ENCODE data around the gene ABCD3. TPM values are rescaled to one million over a fixed set of nuclear protein-coding genes. Genes with fewer than 3 reads are reported as not detected.
"Not testable (repeated sequence)": the region's sequence is repeated elsewhere in the genome, so short reads cannot be mapped to it uniquely, and the experiment has no call there.

Gene ABCD3
- total RNA-seq, 1 donor from 2014 or later: 22.3 TPM

DNA sequence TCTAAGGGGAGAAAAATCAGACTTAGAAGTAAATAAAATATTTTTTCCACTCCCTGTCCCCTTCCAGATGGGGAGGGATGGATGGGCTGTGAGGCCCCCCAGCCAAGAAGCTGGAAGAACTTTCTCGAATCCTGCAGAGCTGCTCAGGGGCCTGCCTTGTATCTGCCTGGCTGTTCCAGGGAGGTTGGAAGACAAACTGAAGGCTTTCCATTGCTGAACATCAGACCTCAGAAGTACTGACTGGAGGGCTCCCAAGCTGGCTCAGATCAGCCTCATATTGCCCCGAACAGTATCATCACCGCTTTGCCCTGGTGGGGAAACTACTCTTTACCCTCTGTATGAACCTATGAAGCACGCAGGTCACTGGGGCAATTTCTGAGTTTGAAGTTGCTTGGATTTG is 135.7 kb downstream of the ABCD3 start:
- TF ChIP-seq, protein P1, sequence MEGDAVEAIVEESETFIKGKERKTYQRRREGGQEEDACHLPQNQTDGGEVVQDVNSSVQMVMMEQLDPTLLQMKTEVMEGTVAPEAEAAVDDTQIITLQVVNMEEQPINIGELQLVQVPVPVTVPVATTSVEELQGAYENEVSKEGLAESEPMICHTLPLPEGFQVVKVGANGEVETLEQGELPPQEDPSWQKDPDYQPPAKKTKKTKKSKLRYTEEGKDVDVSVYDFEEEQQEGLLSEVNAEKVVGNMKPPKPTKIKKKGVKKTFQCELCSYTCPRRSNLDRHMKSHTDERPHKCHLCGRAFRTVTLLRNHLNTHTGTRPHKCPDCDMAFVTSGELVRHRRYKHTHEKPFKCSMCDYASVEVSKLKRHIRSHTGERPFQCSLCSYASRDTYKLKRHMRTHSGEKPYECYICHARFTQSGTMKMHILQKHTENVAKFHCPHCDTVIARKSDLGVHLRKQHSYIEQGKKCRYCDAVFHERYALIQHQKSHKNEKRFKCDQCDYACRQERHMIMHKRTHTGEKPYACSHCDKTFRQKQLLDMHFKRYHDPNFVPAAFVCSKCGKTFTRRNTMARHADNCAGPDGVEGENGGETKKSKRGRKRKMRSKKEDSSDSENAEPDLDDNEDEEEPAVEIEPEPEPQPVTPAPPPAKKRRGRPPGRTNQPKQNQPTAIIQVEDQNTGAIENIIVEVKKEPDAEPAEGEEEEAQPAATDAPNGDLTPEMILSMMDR (conservative IDR thresholded peaks at IDR 0.05; ENCODE audit: low read depth, low read length): no peak
- DNase-seq (ENCODE audit: low read depth): no peak
- H3K4me3 ChIP-seq (ENCODE audit: low read depth, low read length): no peak overlapping the region

DNA sequence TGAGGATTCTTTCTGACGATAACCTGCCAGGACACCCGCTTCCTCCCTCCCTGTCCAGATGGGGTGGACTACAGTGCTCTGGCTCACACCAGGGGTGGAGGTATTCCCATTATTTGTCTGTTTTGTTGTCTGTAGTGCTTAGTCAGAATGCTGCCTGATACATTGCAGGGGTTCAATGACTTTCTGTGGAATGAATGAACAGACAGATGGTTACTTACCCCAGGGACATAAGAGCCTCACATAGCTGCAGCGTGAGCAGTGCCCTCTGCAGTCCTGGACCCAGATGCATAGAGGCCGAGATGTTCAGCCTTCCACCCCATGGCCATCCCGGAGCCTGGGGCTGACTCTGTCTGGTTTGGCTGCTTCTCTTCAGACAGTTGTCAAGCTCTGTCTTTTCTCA is 136.4 kb downstream of the ABCD3 start:
- TF ChIP-seq, protein P1 (conservative IDR thresholded peaks at IDR 0.05; ENCODE audit: low read depth, low read length): no peak

DNA sequence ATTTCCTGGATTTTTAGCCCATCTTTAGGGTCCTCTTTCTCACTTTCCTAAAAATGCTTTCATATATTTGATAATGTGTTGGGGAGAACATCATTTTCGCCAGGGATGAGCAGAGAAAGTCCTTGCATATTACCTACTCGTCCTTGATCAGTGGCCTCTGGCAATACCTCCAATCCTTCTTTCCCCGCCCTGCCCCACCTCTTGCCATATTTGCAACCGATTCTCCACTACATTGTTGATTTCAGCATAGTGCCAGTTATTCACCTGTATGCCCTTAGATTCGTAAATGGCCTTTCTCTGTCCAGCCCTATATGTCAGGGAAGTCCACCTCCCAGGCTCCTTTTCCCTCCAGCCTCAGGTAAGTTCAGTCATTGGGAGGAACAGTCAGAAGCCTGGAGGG is 136.9 kb downstream of the ABCD3 start:
- TF ChIP-seq, protein P1 (conservative IDR thresholded peaks at IDR 0.05; ENCODE audit: low read depth, low read length): no peak
- H3K4me3 ChIP-seq (ENCODE audit: low read depth, low read length): no peak overlapping the region

More for the DNA sequence above, 136.4 kb downstream of the ABCD3 start:
- no peak overlapping the region for H3K4me3 ChIP-seq (ENCODE audit: low read depth, low read length)
- DNase-seq (ENCODE audit: low read depth): no peak

DNA sequence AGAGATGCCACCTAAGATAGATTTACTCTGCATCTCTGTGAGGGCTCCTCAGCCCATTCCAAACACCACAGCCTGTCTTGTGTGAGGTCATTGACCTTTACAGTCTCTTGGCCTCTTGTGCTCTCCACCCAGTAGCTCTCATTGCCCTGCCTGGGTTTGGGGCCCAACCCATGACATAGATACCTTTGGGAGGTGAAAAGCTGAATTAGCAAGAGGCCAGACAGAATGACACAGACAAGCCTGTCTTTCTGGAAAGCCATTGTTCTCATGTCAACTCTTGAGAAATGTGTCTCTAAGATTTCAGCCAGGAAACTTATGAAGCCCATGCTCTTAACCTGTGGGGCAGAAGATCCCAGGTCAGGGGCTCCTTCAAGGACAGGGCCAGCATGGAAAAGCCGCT is 141.7 kb downstream of the ABCD3 start:
- TF ChIP-seq, protein P1 (conservative IDR thresholded peaks at IDR 0.05; ENCODE audit: low read depth, low read length): no peak
- H3K4me3 ChIP-seq (ENCODE audit: low read depth, low read length): no peak overlapping the region
- DNase-seq (ENCODE audit: low read depth): no peak

More for the DNA sequence above, 136.9 kb downstream of the ABCD3 start:
- DNase-seq (ENCODE audit: low read depth): no peak

DNA sequence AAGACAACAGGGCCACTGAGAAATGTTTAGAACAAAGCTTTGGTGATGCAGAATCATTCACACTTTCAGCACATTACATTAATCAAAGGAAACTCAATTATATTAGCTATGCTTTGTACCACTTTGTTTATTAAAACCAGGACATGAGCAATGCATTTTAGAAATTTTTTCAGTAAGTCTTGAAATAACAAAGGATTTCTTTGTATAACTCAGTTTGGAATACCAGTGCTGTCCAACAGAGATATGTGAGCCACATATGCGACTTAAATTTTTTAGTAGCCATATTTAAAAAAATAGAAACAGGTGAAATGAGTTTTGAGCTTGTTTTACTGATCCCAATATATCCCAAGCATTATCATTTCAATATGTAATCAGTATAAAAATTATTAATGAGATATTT is 142.1 kb downstream of the ABCD3 start:
- H3K4me3 ChIP-seq (ENCODE audit: low read depth, low read length): no peak overlapping the region
- DNase-seq (ENCODE audit: low read depth): no peak
- TF ChIP-seq, protein P1 (conservative IDR thresholded peaks at IDR 0.05; ENCODE audit: low read depth, low read length): no peak

DNA sequence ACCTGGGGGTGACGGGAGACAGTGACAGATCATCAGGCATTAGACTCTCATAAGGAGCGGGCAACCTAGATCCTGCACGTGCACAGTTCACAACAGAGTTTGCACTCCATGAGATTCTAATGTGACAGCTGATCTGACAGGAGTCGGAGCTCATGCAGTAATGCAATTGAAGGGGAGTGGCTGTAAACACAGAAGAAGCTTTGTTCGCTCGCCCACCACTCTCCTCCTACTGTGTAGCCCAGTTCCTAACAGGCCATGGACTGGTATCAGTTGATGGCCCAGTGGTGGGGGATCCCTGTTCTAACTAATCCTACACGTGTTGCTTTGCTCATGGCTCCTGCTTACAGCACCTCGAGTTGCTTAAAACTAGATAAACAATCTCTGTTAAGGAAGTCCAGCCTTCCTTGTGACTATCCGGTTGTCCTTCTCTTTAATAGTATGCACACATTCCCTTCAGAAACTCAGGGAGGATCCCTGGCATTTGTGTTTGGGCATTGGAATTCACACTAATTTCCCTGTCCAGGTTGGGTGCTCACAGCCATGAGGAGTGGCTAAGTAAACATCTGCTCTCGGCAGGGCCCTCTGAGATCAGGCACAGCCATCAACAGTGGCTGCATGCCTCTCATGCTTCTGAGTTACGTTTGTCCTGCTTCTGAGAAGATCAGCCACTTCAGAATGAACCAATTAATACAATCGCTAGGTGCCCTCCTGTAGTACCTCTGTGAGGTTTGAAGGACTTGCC is 144.5 kb downstream of the ABCD3 start:
- DNase-seq (ENCODE audit: low read depth): no peak
- TF ChIP-seq, protein P1 (conservative IDR thresholded peaks at IDR 0.05; ENCODE audit: low read depth, low read length): no peak
- no peak overlapping the region for H3K4me3 ChIP-seq (ENCODE audit: low read depth, low read length)

DNA sequence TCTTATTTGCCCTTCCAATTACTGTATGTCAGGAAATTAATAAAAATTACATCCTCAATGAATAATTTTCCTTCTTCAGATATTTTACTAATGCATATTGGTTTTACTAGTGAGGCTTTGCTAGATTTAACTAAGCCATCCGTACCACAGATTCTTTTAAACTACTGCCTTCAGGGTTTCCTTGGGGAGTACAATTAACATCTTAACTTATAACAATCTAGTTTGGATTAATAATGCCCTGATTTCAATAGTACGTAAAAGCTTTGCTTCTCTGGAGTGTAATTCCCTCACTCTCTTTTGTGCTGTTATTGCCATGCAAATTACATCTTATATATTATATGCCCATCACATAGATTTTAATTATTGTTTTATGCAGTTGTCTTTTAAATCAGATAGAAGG is 147.7 kb downstream of the ABCD3 start:
- no peak overlapping the region for H3K4me3 ChIP-seq (ENCODE audit: low read depth, low read length)
- no peak for DNase-seq (ENCODE audit: low read depth)
- TF ChIP-seq, protein P1 (conservative IDR thresholded peaks at IDR 0.05; ENCODE audit: low read depth, low read length): no peak

DNA sequence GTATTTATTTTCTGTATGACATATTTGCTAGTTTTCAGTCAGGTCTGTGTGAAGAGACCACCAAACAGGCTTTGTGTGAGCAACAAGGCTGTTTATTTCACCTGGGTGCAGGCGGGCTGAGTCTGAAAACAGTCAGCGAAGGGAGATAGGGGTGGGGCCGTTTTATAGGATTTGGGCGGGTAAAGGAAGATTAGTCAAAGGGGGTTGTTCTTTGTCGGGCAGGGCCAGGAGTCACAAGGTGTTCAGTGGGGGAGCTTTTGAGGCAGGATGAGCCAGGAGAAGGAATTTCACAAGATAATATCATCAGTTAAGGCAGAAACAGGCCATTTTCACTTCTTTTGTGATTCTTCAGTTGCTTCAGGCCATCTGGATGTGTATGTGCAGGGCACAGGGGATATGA is 148.2 kb downstream of the ABCD3 start:
- not testable (repeated sequence) for DNase-seq (ENCODE audit: low read depth); H3K4me3 ChIP-seq (ENCODE audit: low read depth, low read length)

DNA sequence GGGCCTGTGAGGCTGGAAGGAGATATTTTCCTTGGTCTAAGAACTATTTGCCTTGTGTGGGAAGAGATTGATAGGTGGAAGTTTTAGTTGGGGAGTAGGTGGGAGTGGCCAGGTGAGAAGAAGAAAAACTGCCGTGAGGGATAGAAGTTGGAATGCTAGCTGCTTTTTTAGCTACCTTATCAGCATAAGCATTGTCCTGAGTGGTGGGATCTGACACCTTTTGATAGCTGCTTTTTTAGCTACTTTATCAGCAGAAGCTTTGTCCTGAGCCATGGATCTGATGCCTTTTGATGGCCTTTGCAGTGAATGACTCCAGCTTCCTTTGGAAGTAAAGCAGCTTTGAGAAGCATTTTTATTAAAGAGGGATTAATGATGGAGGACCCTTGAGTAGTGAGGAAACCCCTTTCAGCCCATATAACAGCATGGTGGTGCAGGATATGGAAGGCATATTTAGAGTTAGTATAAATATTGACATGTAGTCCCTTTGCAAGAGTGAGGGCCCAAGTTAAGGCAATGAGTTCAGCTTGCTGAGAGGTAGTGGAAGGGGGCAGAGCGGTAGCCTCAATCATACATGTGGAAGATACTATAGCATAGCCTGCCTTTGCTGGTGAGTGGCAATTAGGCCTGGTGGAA is 149.9 kb downstream of the ABCD3 start:
- H3K4me3 ChIP-seq (ENCODE audit: low read depth, low read length); DNase-seq (ENCODE audit: low read depth): not testable (repeated sequence)

All from epithelial cell of proximal tubule (primary cell).